ENCODE results near the gene PEBP1. TPM values are rescaled to one million over a fixed set of nuclear protein-coding genes. Genes with fewer than 3 reads are reported as not detected.

Gene PEBP1
- total and polyA plus RNA-seq, 4 donors: 123 to 317 (median 167) TPM

DNA sequence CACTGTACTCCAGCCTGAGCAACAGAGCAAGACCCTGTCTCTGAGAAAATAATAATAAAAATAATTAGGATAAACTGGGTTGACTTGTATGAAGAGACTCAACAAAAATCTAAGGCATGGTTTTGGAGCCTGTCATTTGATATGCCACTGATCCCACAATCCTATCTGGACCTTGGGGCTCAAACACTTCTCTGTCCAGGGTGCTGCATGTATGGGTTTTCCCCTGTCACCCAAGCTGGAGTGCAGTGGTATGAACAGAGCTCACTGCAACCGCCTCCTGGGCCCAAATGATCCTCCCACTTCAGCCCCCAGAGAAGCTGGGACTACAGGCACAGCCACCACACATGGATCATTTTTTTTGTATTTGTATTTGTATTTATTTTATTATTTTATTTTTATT is 26.8 kb upstream of the PEBP1 start:
- H3K4me3 ChIP-seq: no peak overlapping the region
- no peak overlapping the region for H3K27ac ChIP-seq (ENCODE audit: low read depth in 1 of 2, low read length in 1 of 2)
- peak in 1 of 3 donors; percentile 5 for DNase-seq
- ATAC-seq (ENCODE audit: insufficient read depth, low FRiP score): no peak
- H3K27me3 ChIP-seq (ENCODE audit: control insufficient read depth in 3 of 3, insufficient read depth in 3 of 3, low read length in 2 of 3): no peaks in the 10 kb centered on the region
- no peaks in the 10 kb centered on the region for H3K36me3 ChIP-seq (ENCODE audit: control insufficient read depth in 4 of 4, insufficient read depth in 4 of 4, low read length in 4 of 4)
- no peak overlapping the region for H3K9ac ChIP-seq (ENCODE audit: insufficient read depth in 1 of 2, low read length in 2 of 2)
- H3K9me3 ChIP-seq (ENCODE audit: control insufficient read depth in 4 of 4, insufficient read depth in 3 of 4, low read length in 3 of 4): no peaks in the 10 kb centered on the region
- TF ChIP-seq, protein P1, sequence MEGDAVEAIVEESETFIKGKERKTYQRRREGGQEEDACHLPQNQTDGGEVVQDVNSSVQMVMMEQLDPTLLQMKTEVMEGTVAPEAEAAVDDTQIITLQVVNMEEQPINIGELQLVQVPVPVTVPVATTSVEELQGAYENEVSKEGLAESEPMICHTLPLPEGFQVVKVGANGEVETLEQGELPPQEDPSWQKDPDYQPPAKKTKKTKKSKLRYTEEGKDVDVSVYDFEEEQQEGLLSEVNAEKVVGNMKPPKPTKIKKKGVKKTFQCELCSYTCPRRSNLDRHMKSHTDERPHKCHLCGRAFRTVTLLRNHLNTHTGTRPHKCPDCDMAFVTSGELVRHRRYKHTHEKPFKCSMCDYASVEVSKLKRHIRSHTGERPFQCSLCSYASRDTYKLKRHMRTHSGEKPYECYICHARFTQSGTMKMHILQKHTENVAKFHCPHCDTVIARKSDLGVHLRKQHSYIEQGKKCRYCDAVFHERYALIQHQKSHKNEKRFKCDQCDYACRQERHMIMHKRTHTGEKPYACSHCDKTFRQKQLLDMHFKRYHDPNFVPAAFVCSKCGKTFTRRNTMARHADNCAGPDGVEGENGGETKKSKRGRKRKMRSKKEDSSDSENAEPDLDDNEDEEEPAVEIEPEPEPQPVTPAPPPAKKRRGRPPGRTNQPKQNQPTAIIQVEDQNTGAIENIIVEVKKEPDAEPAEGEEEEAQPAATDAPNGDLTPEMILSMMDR (IDR thresholded peaks at IDR 0.05; ENCODE audit: control extremely low read depth, extremely low read depth): no peak
- WGBS, 2 donors: 89 to 100% methylated on average over 1 of the region's 1 CpG
- H3K4me1 ChIP-seq (ENCODE audit: control insufficient read depth in 5 of 5, insufficient read depth in 5 of 5, low read length in 5 of 5): peaks cover 0 to 4% (median 0%) of the 10 kb centered on the region in 5 donors

DNA sequence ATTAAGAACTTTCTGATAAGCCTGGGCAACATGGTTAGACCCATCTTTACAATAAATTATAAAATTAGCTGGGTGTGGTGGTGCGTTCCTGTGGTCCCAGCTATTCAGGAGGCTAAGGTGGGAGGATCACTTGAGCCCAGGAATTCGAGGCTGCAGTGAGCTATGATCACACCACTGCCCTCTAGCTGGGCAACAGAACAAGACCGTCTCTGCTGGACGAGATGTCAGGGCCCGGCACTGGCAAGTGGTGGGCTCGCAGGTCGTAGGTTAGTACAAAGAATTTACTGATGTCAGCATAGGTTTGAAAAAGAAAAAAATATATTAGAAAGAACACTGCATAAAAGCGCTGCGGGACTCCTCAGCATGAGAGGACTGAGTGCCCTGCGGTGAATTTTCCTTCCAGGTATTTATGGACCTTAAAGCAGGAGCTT is 16.5 kb upstream of the PEBP1 start:
- H3K4me1 ChIP-seq (ENCODE audit: control insufficient read depth in 5 of 5, insufficient read depth in 5 of 5, low read length in 5 of 5): peaks cover 0 to 6% (median 0%) of the 10 kb centered on the region in 5 donors
- no peaks in the 10 kb centered on the region for H3K9me3 ChIP-seq (ENCODE audit: control insufficient read depth in 4 of 4, insufficient read depth in 3 of 4, low read length in 3 of 4)
- WGBS, 2 donors: 93 to 94% methylated on average over 10 of the region's 10 CpGs
- H3K27me3 ChIP-seq (ENCODE audit: control insufficient read depth in 3 of 3, insufficient read depth in 3 of 3, low read length in 2 of 3): no peaks in the 10 kb centered on the region
- no peak overlapping the region for H3K9ac ChIP-seq (ENCODE audit: insufficient read depth in 1 of 2, low read length in 2 of 2)
- H3K27ac ChIP-seq (ENCODE audit: low read depth in 1 of 2, low read length in 1 of 2): no peak overlapping the region
- ATAC-seq (ENCODE audit: insufficient read depth, low FRiP score) (no peak), DNase-seq (no peak)
- H3K4me3 ChIP-seq: no peak overlapping the region
- no peaks in the 10 kb centered on the region for H3K36me3 ChIP-seq (ENCODE audit: control insufficient read depth in 4 of 4, insufficient read depth in 4 of 4, low read length in 4 of 4)
- TF ChIP-seq, protein P1 (IDR thresholded peaks at IDR 0.05; ENCODE audit: control extremely low read depth, extremely low read depth): no peak

DNA sequence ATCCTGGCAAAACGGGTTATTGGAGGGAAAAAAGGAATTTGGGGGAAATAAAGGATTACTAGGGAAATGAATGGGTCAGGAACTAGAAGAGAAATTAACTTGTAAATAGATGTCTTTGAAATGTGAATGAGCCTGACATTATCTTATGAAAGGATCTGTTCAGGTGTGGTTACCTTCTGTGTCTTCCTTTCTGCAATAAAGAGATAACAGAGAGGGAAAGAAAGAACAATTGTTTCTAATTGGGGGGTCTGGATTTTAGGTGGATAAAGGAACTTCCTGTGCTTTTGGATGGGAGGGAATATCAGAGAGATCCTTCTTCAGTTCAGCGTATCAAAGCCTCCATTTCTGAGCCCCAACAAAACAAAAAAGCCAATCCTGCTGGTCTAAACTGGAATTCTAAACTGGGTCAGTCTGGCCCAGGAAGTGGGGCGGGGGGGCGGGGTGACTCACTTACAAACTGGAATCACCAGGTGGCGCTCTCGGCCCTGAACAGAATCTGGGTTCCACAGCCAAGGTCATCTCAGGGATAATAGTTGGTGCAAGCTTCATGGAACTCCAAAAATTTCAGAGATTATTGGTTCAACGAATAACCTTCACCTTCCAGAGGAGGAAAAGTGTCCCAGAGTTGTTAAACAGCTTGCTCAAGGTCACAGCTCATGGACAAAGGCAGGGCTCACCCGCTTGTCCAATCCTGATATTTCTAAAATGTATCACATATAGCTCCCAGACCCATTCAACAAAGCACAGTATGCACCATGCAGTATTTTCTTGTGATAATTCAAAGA is 15.2 kb upstream of the PEBP1 start:
- ATAC-seq (ENCODE audit: insufficient read depth, low FRiP score): peak; percentile 72
- Histone ChIP-seq H3K9me3 (ENCODE audit: control insufficient read depth in 4 of 4, insufficient read depth in 3 of 4, low read length in 3 of 4) (no peaks in the 10 kb centered on the region), H3K4me1 (ENCODE audit: control insufficient read depth in 5 of 5, insufficient read depth in 5 of 5, low read length in 5 of 5) (peaks cover 0 to 6% (median 0%) of the 10 kb centered on the region in 5 donors), H3K27me3 (ENCODE audit: control insufficient read depth in 3 of 3, insufficient read depth in 3 of 3, low read length in 2 of 3) (no peaks in the 10 kb centered on the region), H3K9ac (ENCODE audit: insufficient read depth in 1 of 2, low read length in 2 of 2) (peak overlapping the region in 1 of 2 donors; percentile 47), H3K27ac (ENCODE audit: low read depth in 1 of 2, low read length in 1 of 2) (peak overlapping the region in 1 of 2 donors; percentile 81), H3K4me3 (no peak overlapping the region), H3K36me3 (ENCODE audit: control insufficient read depth in 4 of 4, insufficient read depth in 4 of 4, low read length in 4 of 4) (no peaks in the 10 kb centered on the region)
- WGBS, 2 donors: 23 to 24% methylated on average over 8 of the region's 8 CpGs
- peak; percentile 78 to 84 (median 80) for DNase-seq
- TF ChIP-seq, protein P1 (IDR thresholded peaks at IDR 0.05; ENCODE audit: control extremely low read depth, extremely low read depth): peak; percentile 25
